PFSK-1 (cell line): ENCODE measurements around the gene SULT1B1.

Experiments used
- FOXP2 ChIP-seq: optimal IDR thresholded peaks from 2 replicates; pipeline ENCODE3; 2011; ENCODE audit warnings: borderline replicate concordance, control low read depth, inconsistent platforms; ENCODE audit not compliant: insufficient read depth; ENCODE audit errors: extremely low read length, extremely low read depth
- POLR2AphosphoS5 ChIP-seq: IDR thresholded peaks from 2 replicates; pipeline ENCODE4 v1.6.1; 2012; ENCODE audit warnings: low read depth, mild to moderate bottlenecking, control low read depth, low read length, moderate library complexity
- REST ChIP-seq, 2 experiments: IDR thresholded peaks; 2 replicates each; pipeline versions ENCODE4 v1.6.1 to v1.8.0; 2011 to 2012; ENCODE audit warnings: low read depth in 2 of 2, low read length in 2 of 2, control low read depth in 1 of 2, inconsistent platforms in 1 of 2, mild to moderate bottlenecking in 1 of 2, moderate library complexity in 1 of 2; ENCODE audit not compliant: insufficient read depth in 1 of 2
- SIN3A ChIP-seq: IDR thresholded peaks from 2 replicates; pipeline ENCODE4 v1.6.1; 2012; ENCODE audit warnings: mild to moderate bottlenecking, low read length, moderate library complexity, borderline replicate concordance; ENCODE audit not compliant: insufficient read depth
- TAF1 ChIP-seq: IDR thresholded peaks from 2 replicates; pipeline ENCODE4 v1.6.1; 2012; ENCODE audit warnings: low read length, control low read depth, borderline replicate concordance; ENCODE audit not compliant: insufficient read depth

GRCh38 chr4:69727926-69728325 lies 32.5 kb downstream of the SULT1B1 start:
- no peak for TF ChIP-seq TAF1
- no peak for TF ChIP-seq POLR2AphosphoS5
- no peak for TF ChIP-seq REST (IDR thresholded peaks at IDR 0.05; ENCODE audit: insufficient read depth in 1 of 2, low read depth in 2 of 2, low read length in 2 of 2)
- no peak for TF ChIP-seq SIN3A
- TF ChIP-seq FOXP2 = no peak
